GM19328 (cell line): ENCODE data around the gene NECTIN1.
"Not testable (repeated sequence)": the region's sequence is repeated elsewhere in the genome, so short reads cannot be mapped to it uniquely, and the experiment has no call there.

Experiments
- ATAC-seq: cut with Tn5 transposase; IDR thresholded peaks from one replicate; pipeline ENCODE4 v1.9.1; 2021; ENCODE audit warnings: mild to moderate bottlenecking, moderate library complexity; ENCODE audit not compliant: unreplicated experiment

NECTIN1 gene

DNA sequence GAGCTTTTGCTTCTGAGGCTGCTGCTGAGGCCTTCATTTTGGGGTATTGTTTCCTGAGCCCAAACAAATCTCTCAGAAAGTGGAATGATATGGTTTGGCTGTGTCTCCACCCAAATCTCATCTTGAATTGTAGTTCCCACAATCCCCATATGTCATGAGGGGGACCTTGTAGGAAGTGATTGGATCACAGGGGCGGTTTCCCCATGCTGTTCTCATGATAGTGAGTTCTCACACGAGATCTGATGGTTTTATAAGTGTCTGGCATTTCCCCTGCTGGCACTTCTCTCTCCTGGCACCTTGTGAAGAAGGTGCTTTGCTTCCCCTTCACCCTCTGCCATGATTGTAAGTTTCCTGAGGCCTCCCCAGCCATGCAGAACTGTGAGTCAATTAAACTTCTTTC is 133.1 kb downstream of the NECTIN1 start:
- not testable (repeated sequence) for ATAC-seq

GRCh38 chr11:119594639-119595249 is 134.3 kb downstream of the NECTIN1 start:
- ATAC-seq, result no peak

DNA sequence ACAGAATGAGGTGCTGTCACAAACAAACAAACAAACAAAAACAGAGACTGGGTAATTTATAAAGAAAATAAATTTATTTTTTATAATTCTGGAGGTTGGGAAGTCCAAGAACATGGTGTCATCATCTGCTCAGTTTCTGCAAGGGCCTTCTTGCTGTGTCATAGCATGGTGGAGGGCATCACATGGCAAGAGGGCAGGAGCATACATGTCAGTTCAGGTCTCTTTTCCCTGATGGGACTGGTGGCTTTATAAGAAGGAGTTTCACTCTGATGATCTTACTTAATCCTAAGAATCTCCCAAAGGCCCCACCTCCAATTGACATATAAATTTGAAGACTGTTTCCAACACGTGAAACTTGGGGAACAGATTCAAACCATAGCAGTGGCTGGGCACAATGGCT is 135.7 kb downstream of the NECTIN1 start:
- ATAC-seq, result no peak

DNA sequence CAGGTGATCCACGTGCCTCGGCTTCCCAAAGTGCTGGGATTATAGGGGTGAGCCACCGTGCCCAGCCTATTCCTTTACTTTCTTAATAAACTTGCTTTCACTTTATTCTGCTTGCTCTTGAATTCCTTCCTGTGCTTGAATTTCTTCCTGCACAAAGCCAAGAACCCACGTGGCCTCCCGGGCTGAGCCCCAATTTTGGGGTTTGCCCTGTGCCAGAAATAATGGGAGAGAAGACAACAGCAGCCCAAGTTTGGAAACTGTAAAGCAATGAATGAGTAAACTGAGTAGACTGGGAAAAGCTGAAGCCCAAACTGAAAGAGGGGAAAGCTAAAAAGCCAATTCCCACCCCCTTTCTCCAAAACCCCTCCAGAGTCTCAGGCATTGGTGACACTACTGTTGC is 136.4 kb downstream of the NECTIN1 start:
- no peak for ATAC-seq

DNA sequence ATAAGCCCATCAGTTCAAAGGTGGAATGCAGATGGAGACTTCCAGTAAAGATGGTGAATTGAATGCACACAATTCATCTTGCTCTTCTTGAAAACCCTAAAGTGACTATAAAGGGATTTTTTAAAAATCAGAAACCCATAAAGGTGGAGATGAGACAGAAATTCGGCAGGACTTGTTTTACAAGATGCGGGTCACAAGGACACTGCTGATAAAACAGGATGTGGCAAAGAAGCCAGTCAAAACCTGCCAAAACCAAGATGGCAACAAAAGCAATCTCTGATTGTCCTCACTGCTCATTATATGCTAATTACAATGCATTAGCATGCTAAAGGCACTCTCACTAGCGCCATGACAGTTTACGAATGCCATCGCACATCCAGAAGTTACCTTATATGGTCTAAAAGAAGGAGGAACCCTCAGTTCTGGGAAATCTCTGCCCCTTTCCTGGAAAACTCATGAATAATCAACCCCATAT is 137.1 kb downstream of the NECTIN1 start:
- ATAC-seq, result no peak

DNA sequence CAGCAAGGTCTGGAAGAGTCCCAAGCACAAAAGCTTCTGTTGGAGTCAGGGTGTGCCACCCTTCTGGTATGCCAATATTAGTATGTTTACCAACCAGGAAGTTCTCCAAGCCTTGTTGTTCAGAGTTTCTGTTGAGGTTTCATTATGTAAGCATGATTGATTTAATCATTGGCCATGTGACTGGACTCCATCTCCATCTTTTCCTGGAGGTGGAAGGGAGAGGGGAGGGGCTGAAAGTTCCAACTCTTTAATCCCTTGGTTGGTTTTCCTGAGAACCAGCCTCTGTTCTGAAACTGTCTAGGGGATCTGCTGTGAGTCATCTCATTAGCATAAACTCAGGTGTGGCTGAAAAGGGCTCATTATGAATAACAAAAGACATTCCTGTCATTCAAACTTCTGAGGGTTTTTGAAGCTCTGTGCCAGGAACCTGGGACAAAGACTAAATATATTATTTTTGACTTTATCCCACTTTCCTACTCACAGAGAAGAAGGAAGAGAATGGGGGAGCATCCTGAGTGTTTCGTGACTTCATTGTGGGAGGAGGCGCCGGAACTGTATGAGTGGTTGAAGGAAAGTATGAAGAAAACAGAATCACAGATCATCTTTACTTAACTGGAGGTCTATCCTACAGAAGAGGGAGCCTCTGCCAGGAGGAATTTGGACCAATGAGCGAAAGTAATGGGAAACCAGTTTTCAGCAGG is 138.2 kb downstream of the NECTIN1 start:
- ATAC-seq, result no peak

DNA sequence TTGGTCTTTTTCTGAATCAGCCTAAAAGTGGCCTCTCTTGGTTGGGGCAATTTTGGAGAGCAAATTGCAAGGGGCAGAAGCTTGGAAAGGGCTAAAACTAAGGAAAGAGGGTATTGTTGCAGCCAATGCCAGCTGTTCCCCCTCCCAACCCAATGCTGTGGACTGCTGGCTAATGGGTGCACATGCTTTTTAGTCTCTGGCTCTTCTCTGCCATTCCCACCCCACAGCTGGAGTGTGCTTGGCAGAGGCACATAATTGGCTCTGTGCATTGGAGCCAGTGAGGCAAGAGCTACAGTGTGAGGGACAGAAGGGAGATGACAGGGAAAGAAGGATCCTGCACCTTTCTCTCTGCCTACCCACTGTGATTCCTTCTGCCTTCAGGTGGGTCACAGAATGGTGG is 140.0 kb downstream of the NECTIN1 start:
- no peak for ATAC-seq
